GM12878 (cell line): ENCODE data around the gene MGA. TPM values are rescaled to one million over a fixed set of nuclear protein-coding genes. Genes with fewer than 3 reads are reported as not detected.

ENCODE experiments used
- ATAC-seq: fragments of 200-7000 bp; cut with Tn5 transposase; 3 replicates; pipeline ENCODE4 v1.9.1; 2020; ENCODE audit warnings: mild to moderate bottlenecking, moderate library complexity
- BruUV-seq: library from RNA; stranded (reverse); fragments of 400-500 nt; replicated peaks from 2 replicates; lab custom pipeline; 2021; lab: Mats Ljungman, UMichigan
- CTCF ChIA-PET: fragments of 300-600 bp; sonication (Branson Sonifier 250); formaldehyde crosslinking; extraction: SDS; loops from one replicate; lab custom pipeline; 2021; ENCODE audit warnings: inconsistent platforms; lab: Yijun Ruan, JAX
- POLR2A ChIA-PET: fragments of 350-600 bp; formaldehyde crosslinking; extraction: SDS; loops from one replicate; lab custom pipeline; 2021; ENCODE audit warnings: inconsistent platforms; lab: Charles Lee
- RAD21 ChIA-PET: fragments of 300-600 bp; sonication (Branson Sonifier 250); formaldehyde crosslinking; loops from one replicate; lab custom pipeline; 2023; ENCODE audit warnings: antibody characterized with exemption; ENCODE audit not compliant: unreplicated experiment; lab: Charles Lee
- SMC1A ChIA-PET: fragments of 300-600 bp; sonication (Branson Sonifier 250); formaldehyde crosslinking; loops from one replicate; lab custom pipeline; 2023; ENCODE audit not compliant: unreplicated experiment, uncharacterized antibody; lab: Charles Lee
- DNase-seq: peaks from one replicate; pipeline ENCODE4 v3.0.0-alpha.2; 2011; ENCODE audit warnings: low read depth, low spot score
- FAIRE-seq: peaks from 3 replicates; lab custom pipeline; 2011; peaks lifted over from hg19 to GRCh38; lab: Jason Lieb, UNC
- H2AFZ ChIP-seq: 2 replicates; pipeline ENCODE4 v1.6.0; 2011; ENCODE audit warnings: low read depth, low read length, control low read depth; ENCODE audit not compliant: control insufficient read depth
- H3K27ac ChIP-seq: 2 replicates; pipeline ENCODE4 v1.5.1; 2011; ENCODE audit warnings: control low read depth; ENCODE audit not compliant: control insufficient read depth, insufficient read depth
- H3K27me3 ChIP-seq, 2 experiments: replicated peaks in 1 of 2; 2 replicates each; pipeline versions ENCODE4 v1.6.0 to v1.6.1; 2011; ENCODE audit warnings: low read length in 1 of 2; ENCODE audit not compliant: control insufficient read depth in 2 of 2, insufficient read depth in 2 of 2
- H3K36me3 ChIP-seq, 2 experiments: 2 replicates each; pipeline ENCODE4 v1.5.1; 2011; ENCODE audit warnings: low read length in 1 of 2; ENCODE audit not compliant: control insufficient read depth in 2 of 2, insufficient read depth in 2 of 2
- H3K4me1 ChIP-seq: 2 replicates; pipeline ENCODE4 v1.6.1; 2011; ENCODE audit warnings: mild to moderate bottlenecking, low read length, moderate library complexity, mixed read lengths; ENCODE audit not compliant: control insufficient read depth, insufficient read depth
- H3K4me2 ChIP-seq: 2 replicates; pipeline ENCODE4 v1.6.0; 2011; ENCODE audit warnings: control low read depth; ENCODE audit not compliant: control insufficient read depth, insufficient read depth
- H3K4me3 ChIP-seq: fragments of 200-600 bp; sonication (generic); 2 replicates; pipeline ENCODE4 v1.5.1; 2016
- H3K79me2 ChIP-seq: 2 replicates; pipeline ENCODE4 v1.6.0; 2011; ENCODE audit warnings: low read length; ENCODE audit not compliant: control insufficient read depth, insufficient read depth
- H3K9ac ChIP-seq: 2 replicates; pipeline ENCODE4 v1.8.0; 2011; ENCODE audit warnings: low read length, control low read depth, mixed read lengths; ENCODE audit not compliant: control insufficient read depth, insufficient read depth
- H3K9me3 ChIP-seq: replicated peaks from 3 replicates; pipeline ENCODE4 v1.5.1; 2011; ENCODE audit warnings: mild to moderate bottlenecking, low read length; ENCODE audit not compliant: control insufficient read depth, insufficient read depth
- H4K20me1 ChIP-seq: 2 replicates; pipeline ENCODE4 v1.6.0; 2011; ENCODE audit not compliant: control insufficient read depth, insufficient read depth
- IRF4 ChIP-seq: IDR thresholded peaks from 2 replicates; pipeline ENCODE4 v1.6.1; 2011; ENCODE audit warnings: low read depth, low read length
- JUNB ChIP-seq: IDR thresholded peaks from 2 replicates; pipeline ENCODE4 v1.6.1; 2016; ENCODE audit warnings: antibody characterized with exemption, mild to moderate bottlenecking
- PAX5 ChIP-seq: IDR thresholded peaks from 2 replicates; pipeline ENCODE4 v1.6.1; 2011; ENCODE audit warnings: low read depth, low read length, borderline replicate concordance
- PML ChIP-seq: IDR thresholded peaks from 2 replicates; pipeline ENCODE4 v1.6.1; 2012; ENCODE audit warnings: low read length, inconsistent platforms
- TCF12 ChIP-seq: IDR thresholded peaks from 2 replicates; pipeline ENCODE4 v1.6.1; 2011; ENCODE audit warnings: low read depth, mild to moderate bottlenecking, low read length
- ZBED1 ChIP-seq: IDR thresholded peaks from 2 replicates; pipeline ENCODE4 v1.6.1; 2016; ENCODE audit warnings: borderline replicate concordance
- ZSCAN29 ChIP-seq: fragments of 450-650 bp; IDR thresholded peaks from 2 replicates; pipeline ENCODE4 v1.6.1; 2017; ENCODE audit warnings: mild to moderate bottlenecking, moderate library complexity
- WGBS: methylation state at CpG from one replicate; pipeline ENCODE4 v1.1.6; 2016; ENCODE audit warnings: low lambda C conversion rate; ENCODE audit not compliant: insufficient replicate concordance, insufficient coverage; ENCODE audit errors: missing lambda C conversion rate; 5-methylcytosine and 5-hydroxymethylcytosine counted together
- in situ Hi-C: fragments of 300-500 bp; cut with MboI; formaldehyde crosslinking; loops from 9 replicates; pipeline ENCODE4 v1.14.3; 2018; ENCODE audit warnings: mixed read lengths
- intact Hi-C: fragments of 100-400 bp; cut with micrococcal nuclease; formaldehyde crosslinking; loops from one replicate; pipeline ENCODE4 v1.14.2; 2022; ENCODE audit not compliant: unreplicated experiment
- polyA plus RNA-seq, 11 experiments: library from polyadenylated mRNA; depleted of rRNA in 4 of 11; unstranded in 6 of 11; stranded (reverse) in 5 of 11; fragments of >200 nt; fragmentation: Nextera tagmentation in 4 of 11; fragmentation: Illumina TruSeq in 1 of 11; extraction: Ambion mirVana in 4 of 11; extraction: Trizol in 1 of 11; gene quantifications; 1 replicate in 1 of 11; 2 replicates in 10 of 11; pipeline versions ENCODE4 v1.2.1 to v1.2.3, GENCODE V29; 2011 to 2016; ENCODE audit warnings: inconsistent platforms in 2 of 11, missing spikeins in 2 of 11, low read depth in 1 of 11
- total RNA-seq, 4 experiments: library from RNA; depleted of rRNA in 3 of 4; stranded (reverse); fragments of >200 nt in 3 of 4; fragmentation: Illumina TruSeq in 1 of 4; extraction: Trizol in 1 of 4; gene quantifications; 2 replicates each; pipeline versions ENCODE4 v1.2.1 to v1.2.3, GENCODE V29; 2013 to 2021
- TF ChIP-seq, protein P1 (sequence below): fragments of 450-650 bp; IDR thresholded peaks from 2 replicates; pipeline ENCODE4 v1.6.1; 2018; ENCODE audit warnings: borderline replicate concordance, mild to moderate bottlenecking; ENCODE audit not compliant: partially characterized antibody
- TF ChIP-seq, protein P2 (sequence below): fragments of 450-650 bp; IDR thresholded peaks from 2 replicates; pipeline ENCODE4 v1.6.1; 2014; ENCODE audit warnings: mild to moderate bottlenecking

The MGA gene
- total and polyA plus RNA-seq, 10 of the 15 experiments (the other 5 are each of a cell fraction or from before 2014, with no cell fraction given), result 2.6 to 29.6 (median 17.0) TPM

DNA sequence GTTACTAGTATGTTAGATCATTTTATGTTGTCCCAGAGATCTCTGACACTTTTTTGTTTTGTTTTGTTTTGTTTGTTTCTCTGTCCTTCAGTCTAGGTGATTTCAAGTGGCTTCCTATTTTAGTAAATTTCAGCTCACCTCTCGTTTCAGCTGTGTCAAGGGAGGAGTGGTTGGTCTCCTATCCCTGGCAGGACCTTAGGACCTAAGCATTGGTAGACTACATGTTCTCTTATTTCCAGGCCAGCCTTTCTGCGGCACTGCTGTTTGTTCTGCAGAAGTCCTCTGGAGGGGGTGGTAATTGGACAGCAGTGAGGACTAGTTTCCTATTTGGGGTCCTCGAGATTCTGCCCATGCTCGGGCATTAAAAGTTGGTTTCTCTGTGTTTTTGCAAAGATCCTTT, 31.8 kb downstream of the MGA start:
- POLR2A ChIA-PET, result interaction anchor here (0.6 to 1.6 kb wide), 2 partner anchors 200 to 304 kb away, joined by 3 to 13 read pairs; no protein-coding TSS in a partner anchor
- RAD21 ChIA-PET, result interaction anchor here (0.7 kb wide), 1 partner anchor 89 kb away, joined by 3 read pairs; no protein-coding TSS in a partner anchor
- TF ChIP-seq ZSCAN29 (no peak), ZBED1 (no peak)
- DNase-seq (no peak), FAIRE-seq (no peak), ATAC-seq (no peak)
- Histone ChIP-seq H3K4me3 (no peak overlapping the region), H3K4me2 (no peak overlapping the region), H2AFZ (no peak overlapping the region), H3K9me3 (no peaks in the 10 kb centered on the region), H3K79me2 (peaks cover 70% of the 10 kb centered on the region), H3K9ac (no peak overlapping the region), H3K27me3 (no peaks in the 10 kb centered on the region), H4K20me1 (no peaks in the 10 kb centered on the region), H3K4me1 (peaks cover 10% of the 10 kb centered on the region; the same call in 1 of the 2 replicates), H3K27ac (no peak overlapping the region), H3K36me3 (peaks cover 0 to 2% of the 10 kb centered on the region in 2 experiments; a peak in 2 of 4 replicates)
- no TSS peak for BruUV-seq
- in situ Hi-C loops (no loop called here), intact Hi-C loops (loop anchor here (10.0 kb wide), 2 partner anchors 123 to 227 kb away; no protein-coding TSS in a partner anchor)
- SMC1A ChIA-PET, result interaction anchor here (1.2 kb wide), 1 partner anchor 28 kb away, joined by 6 read pairs; no protein-coding TSS in a partner anchor
- CTCF ChIA-PET, result interaction anchor here (1.0 to 1.3 kb wide), 2 partner anchors 18 to 88 kb away, joined by 3 read pairs; no protein-coding TSS in a partner anchor
- 75% methylated on average over 4 of the region's 4 CpGs for WGBS

DNA sequence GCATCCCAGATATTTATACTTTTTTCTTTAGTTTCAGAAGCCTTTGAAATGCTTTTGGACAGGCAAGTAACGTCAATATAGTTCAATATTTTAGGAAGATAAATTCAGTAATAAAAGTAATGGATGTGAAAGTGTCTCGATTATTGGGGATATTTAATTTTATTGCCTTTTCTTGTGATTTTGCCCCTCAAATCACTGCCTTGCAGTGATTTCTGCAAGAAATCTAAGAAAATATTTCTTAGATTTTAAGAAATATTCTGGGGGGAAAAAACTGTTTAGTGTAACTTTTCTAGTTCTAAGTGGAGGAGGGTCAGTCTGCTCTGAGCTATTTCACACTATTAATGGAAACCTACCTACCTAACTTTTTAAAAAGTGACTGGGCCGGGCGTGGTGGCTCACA, 33.6 kb downstream of the MGA start:
- ChIA-PET POLR2A (no interaction called here), SMC1A (no interaction called here)

More for the DNA sequence above, 33.6 kb downstream of the MGA start:
- intact Hi-C loops (loop anchor here (10.0 kb wide), 2 partner anchors 121 to 229 kb away; no protein-coding TSS in a partner anchor), in situ Hi-C loops (no loop called here)
- peaks cover 60% of the 10 kb centered on the region for H3K79me2 ChIP-seq
- RAD21 ChIA-PET, result no interaction called here
- H3K27ac ChIP-seq, result no peak overlapping the region
- H3K27me3 ChIP-seq, result no peaks in the 10 kb centered on the region
- no peaks in the 10 kb centered on the region for H4K20me1 ChIP-seq
- no peak overlapping the region for H3K4me3 ChIP-seq
- FAIRE-seq (no peak), ATAC-seq (no peak), DNase-seq (no peak)
- TF ChIP-seq JUNB, result no peak
- TF ChIP-seq, protein P1, sequence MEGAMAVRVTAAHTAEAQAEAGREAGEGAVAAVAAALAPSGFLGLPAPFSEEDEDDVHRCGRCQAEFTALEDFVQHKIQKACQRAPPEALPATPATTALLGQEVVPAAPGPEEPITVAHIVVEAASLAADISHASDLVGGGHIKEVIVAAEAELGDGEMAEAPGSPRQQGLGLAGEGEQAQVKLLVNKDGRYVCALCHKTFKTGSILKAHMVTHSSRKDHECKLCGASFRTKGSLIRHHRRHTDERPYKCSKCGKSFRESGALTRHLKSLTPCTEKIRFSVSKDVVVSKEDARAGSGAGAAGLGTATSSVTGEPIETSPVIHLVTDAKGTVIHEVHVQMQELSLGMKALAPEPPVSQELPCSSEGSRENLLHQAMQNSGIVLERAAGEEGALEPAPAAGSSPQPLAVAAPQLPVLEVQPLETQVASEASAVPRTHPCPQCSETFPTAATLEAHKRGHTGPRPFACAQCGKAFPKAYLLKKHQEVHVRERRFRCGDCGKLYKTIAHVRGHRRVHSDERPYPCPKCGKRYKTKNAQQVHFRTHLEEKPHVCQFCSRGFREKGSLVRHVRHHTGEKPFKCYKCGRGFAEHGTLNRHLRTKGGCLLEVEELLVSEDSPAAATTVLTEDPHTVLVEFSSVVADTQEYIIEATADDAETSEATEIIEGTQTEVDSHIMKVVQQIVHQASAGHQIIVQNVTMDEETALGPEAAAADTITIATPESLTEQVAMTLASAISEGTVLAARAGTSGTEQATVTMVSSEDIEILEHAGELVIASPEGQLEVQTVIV, result no peak
- TF ChIP-seq, protein P2, sequence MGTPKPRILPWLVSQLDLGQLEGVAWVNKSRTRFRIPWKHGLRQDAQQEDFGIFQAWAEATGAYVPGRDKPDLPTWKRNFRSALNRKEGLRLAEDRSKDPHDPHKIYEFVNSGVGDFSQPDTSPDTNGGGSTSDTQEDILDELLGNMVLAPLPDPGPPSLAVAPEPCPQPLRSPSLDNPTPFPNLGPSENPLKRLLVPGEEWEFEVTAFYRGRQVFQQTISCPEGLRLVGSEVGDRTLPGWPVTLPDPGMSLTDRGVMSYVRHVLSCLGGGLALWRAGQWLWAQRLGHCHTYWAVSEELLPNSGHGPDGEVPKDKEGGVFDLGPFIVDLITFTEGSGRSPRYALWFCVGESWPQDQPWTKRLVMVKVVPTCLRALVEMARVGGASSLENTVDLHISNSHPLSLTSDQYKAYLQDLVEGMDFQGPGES, result no peak
- no peak for TF ChIP-seq IRF4
- TF ChIP-seq TCF12, result no peak
- TF ChIP-seq PML, result no peak
- no peak for TF ChIP-seq PAX5
- peaks cover 10% of the 10 kb centered on the region; the same call in 1 of the 2 replicates for H3K4me1 ChIP-seq
- H3K36me3 ChIP-seq, result peaks cover 0 to 4% of the 10 kb centered on the region in 2 experiments; a peak in 2 of 4 replicates
- 70% methylated on average over 4 of the region's 4 CpGs for WGBS
- no peak overlapping the region for H3K9ac ChIP-seq
- BruUV-seq, result no TSS peak
- CTCF ChIA-PET, result no interaction called here
- H3K9me3 ChIP-seq, result no peaks in the 10 kb centered on the region
- no peak overlapping the region for H2AFZ ChIP-seq
- H3K4me2 ChIP-seq, result no peak overlapping the region
